Keratinocyte (primary cell): ENCODE results near the gene UNC13C.

Experiments
- CTCF ChIP-seq, 3 experiments: IDR thresholded peaks in 1 of 3; conservative IDR thresholded peaks in 1 of 3; optimal IDR thresholded peaks in 1 of 3; 2 replicates in 2 of 3; 3 replicates in 1 of 3; pipeline versions ENCODE3 to v1.5.1; 2011; ENCODE audit warnings: low read length in 3 of 3, mild to moderate bottlenecking in 3 of 3, moderate library complexity in 2 of 3, control low read depth in 1 of 3, inconsistent platforms in 1 of 3; ENCODE audit not compliant: insufficient read depth in 2 of 3; ENCODE audit errors: extremely low read depth in 1 of 3
- EZH2 ChIP-seq: IDR thresholded peaks from one replicate; pipeline ENCODE4 v1.6.1; 2012; ENCODE audit warnings: inconsistent platforms, mild to moderate bottlenecking, low read length, moderate library complexity

- TF ChIP-seq EZH2 (no peak), CTCF (optimal IDR thresholded peaks at IDR 0.05 in 1 of 3, IDR thresholded peaks at IDR 0.05 in 1 of 3, conservative IDR thresholded peaks at IDR 0.05 in 1 of 3; ENCODE audit: extremely low read depth in 1 of 3, insufficient read depth in 2 of 3, low read length in 3 of 3) (no peak)
These were observed 601.6 kb downstream of the UNC13C start for GRCh38 chr15:54579855-54580254.
